NCI-H226 (cell line): Measurements from ENCODE around the gene ATP6V0A1.
A peak's percentile ranks its signal among the peaks of the same experiment; 100 is the strongest.
"Not testable (repeated sequence)": the region's sequence is repeated elsewhere in the genome, so short reads cannot be mapped to it uniquely, and the experiment has no call there.

Experiments used
- DNase-seq: peaks from one replicate; pipeline ENCODE4 v3.0.0-alpha.2; 2015

The ATP6V0A1 gene

GRCh38 chr17:42544874-42545283, 86.2 kb downstream of the ATP6V0A1 start:
- no peak for DNase-seq

- DNase-seq = not testable (repeated sequence)
These were observed 87.3 kb downstream of the ATP6V0A1 start for GRCh38 chr17:42545755-42546505.

GRCh38 chr17:42547001-42547461, 88.4 kb downstream of the ATP6V0A1 start:
- no peak for DNase-seq

- no peak for DNase-seq
These were observed 89.0 kb downstream of the ATP6V0A1 start for GRCh38 chr17:42547698-42548069.

GRCh38 chr17:42548070-42548837, 89.6 kb downstream of the ATP6V0A1 start:
- DNase-seq = no peak

GRCh38 chr17:42548993-42549755, 90.5 kb downstream of the ATP6V0A1 start:
- no peak for DNase-seq

- DNase-seq = not testable (repeated sequence)
These were observed 94.1 kb downstream of the ATP6V0A1 start, which contains the start of gene HSD17B1 for GRCh38 chr17:42552736-42553135. Gene HSD17B1 (plus strand): TSS chr17:42552923. CDS start chr17:42552934, 11 bp downstream.

- no peak for DNase-seq
These were observed 94.6 kb downstream of the ATP6V0A1 start for GRCh38 chr17:42553161-42553818.

- no peak for DNase-seq
These were observed 95.2 kb downstream of the ATP6V0A1 start for GRCh38 chr17:42553866-42554249.

GRCh38 chr17:42554250-42555121, 95.8 kb downstream of the ATP6V0A1 start:
- peak; percentile 77 for DNase-seq

GRCh38 chr17:42555122-42555622, 96.5 kb downstream of the ATP6V0A1 start:
- no peak for DNase-seq

- DNase-seq = not testable (repeated sequence)
These were observed 97.4 kb downstream of the ATP6V0A1 start for GRCh38 chr17:42555961-42556617.

- DNase-seq = peak; percentile 45
These were observed 100.4 kb downstream of the ATP6V0A1 start for GRCh38 chr17:42559075-42559474.

GRCh38 chr17:42560246-42560645, 101.6 kb downstream of the ATP6V0A1 start:
- no peak for DNase-seq

GRCh38 chr17:42561897-42562387, 103.3 kb downstream of the ATP6V0A1 start, which contains the start of gene COASY:
Gene COASY (plus strand): TSS chr17:42562148. CDS start chr17:42562623, 475 bp downstream.
- DNase-seq = peak; percentile 94

GRCh38 chr17:42562388-42563142, 103.9 kb downstream of the ATP6V0A1 start:
- DNase-seq = no peak

- DNase-seq = no peak
These were observed 104.4 kb downstream of the ATP6V0A1 start for GRCh38 chr17:42563143-42563509.

GRCh38 chr17:42563543-42563942, 104.9 kb downstream of the ATP6V0A1 start:
- no peak for DNase-seq

GRCh38 chr17:42563950-42564349, 105.3 kb downstream of the ATP6V0A1 start:
- DNase-seq = no peak
